Femur (tissue), 1 donor: ENCODE data around the gene CCSER1.
"Not testable (repeated sequence)": the region's sequence is repeated elsewhere in the genome, so short reads cannot be mapped to it uniquely, and the experiment has no call there.

Experiments
- DNase-seq: peaks from one replicate; pipeline ENCODE4 v3.0.0-alpha.2; 2017

Gene CCSER1

GRCh38 chr4:91222014-91222413, 1094.8 kb downstream of the CCSER1 start:
- DNase-seq, result no peak

GRCh38 chr4:91226867-91227266, 1099.7 kb downstream of the CCSER1 start:
- no peak for DNase-seq

- DNase-seq, result no peak
Observed at GRCh38 chr4:91228659-91229058, 1101.5 kb downstream of the CCSER1 start.

- DNase-seq, result no peak
Observed at GRCh38 chr4:91233164-91233563, 1106.0 kb downstream of the CCSER1 start.

GRCh38 chr4:91243132-91243531, 1115.9 kb downstream of the CCSER1 start:
- DNase-seq, result no peak

- DNase-seq, result no peak
Observed at GRCh38 chr4:91256043-91256442, 1128.8 kb downstream of the CCSER1 start.

GRCh38 chr4:91256751-91257150, 1129.6 kb downstream of the CCSER1 start:
- no peak for DNase-seq

GRCh38 chr4:91257721-91258120, 1130.5 kb downstream of the CCSER1 start:
- no peak for DNase-seq

- DNase-seq, result no peak
Observed at GRCh38 chr4:91258326-91258725, 1131.1 kb downstream of the CCSER1 start.

GRCh38 chr4:91267543-91267942, 1140.3 kb downstream of the CCSER1 start:
- no peak for DNase-seq

- not testable (repeated sequence) for DNase-seq
Observed at GRCh38 chr4:91268481-91268880, 1141.3 kb downstream of the CCSER1 start.

- no peak for DNase-seq
Observed at GRCh38 chr4:91268913-91269312, 1141.7 kb downstream of the CCSER1 start.

- no peak for DNase-seq
Observed at GRCh38 chr4:91279899-91280298, 1152.7 kb downstream of the CCSER1 start.

- DNase-seq, result no peak
Observed at GRCh38 chr4:91280551-91281290, 1153.5 kb downstream of the CCSER1 start.

- DNase-seq, result no peak
Observed at GRCh38 chr4:91282217-91282616, 1155.0 kb downstream of the CCSER1 start.

- no peak for DNase-seq
Observed at GRCh38 chr4:91283726-91284230, 1156.6 kb downstream of the CCSER1 start.

- DNase-seq, result no peak
Observed at GRCh38 chr4:91284480-91284879, 1157.3 kb downstream of the CCSER1 start.

- no peak for DNase-seq
Observed at GRCh38 chr4:91285487-91285886, 1158.3 kb downstream of the CCSER1 start.

GRCh38 chr4:91288702-91289311, 1161.6 kb downstream of the CCSER1 start:
- no peak for DNase-seq

- no peak for DNase-seq
Observed at GRCh38 chr4:91298156-91298700, 1171.0 kb downstream of the CCSER1 start.

- DNase-seq, result no peak
Observed at GRCh38 chr4:91298824-91299223, 1171.6 kb downstream of the CCSER1 start.

- DNase-seq, result no peak
Observed at GRCh38 chr4:91302120-91302519, 1174.9 kb downstream of the CCSER1 start.

- DNase-seq, result no peak
Observed at GRCh38 chr4:91304292-91304691, 1177.1 kb downstream of the CCSER1 start.

GRCh38 chr4:91317434-91317833, 1190.2 kb downstream of the CCSER1 start:
- no peak for DNase-seq
